GM12872 (cell line): ENCODE data around the gene DENND1B.

Source experiments
- CTCF ChIP-seq: IDR thresholded peaks from 3 replicates; pipeline ENCODE4 v1.5.1; 2011; ENCODE audit warnings: low read depth, mild to moderate bottlenecking, low read length, moderate library complexity; ENCODE audit not compliant: insufficient read depth

Gene DENND1B

GRCh38 chr1:197763307-197763706 lies 12.0 kb downstream of the DENND1B start:
- TF ChIP-seq CTCF, result no peak

- TF ChIP-seq CTCF, result no peak
Observed at GRCh38 chr1:197761654-197762053, 13.6 kb downstream of the DENND1B start.

- no peak for TF ChIP-seq CTCF
Observed at GRCh38 chr1:197750366-197750765, 24.9 kb downstream of the DENND1B start.

GRCh38 chr1:197745911-197746310 lies 29.4 kb downstream of the DENND1B start:
- no peak for TF ChIP-seq CTCF

GRCh38 chr1:197744979-197745378 lies 30.3 kb downstream of the DENND1B start:
- no peak for TF ChIP-seq CTCF

- no peak for TF ChIP-seq CTCF
Observed at GRCh38 chr1:197743578-197743977, 31.7 kb downstream of the DENND1B start.

GRCh38 chr1:197740992-197741391 lies 34.3 kb downstream of the DENND1B start:
- no peak for TF ChIP-seq CTCF

- no peak for TF ChIP-seq CTCF
Observed at GRCh38 chr1:197738927-197739326, 36.4 kb downstream of the DENND1B start.
